ENCODE measurements around the gene JARID2. TPM values are rescaled to one million over a fixed set of nuclear protein-coding genes. Genes with fewer than 3 reads are reported as not detected.

JARID2 gene
- total RNA-seq, 1 donor from 2014 or later: 17.9 TPM

GRCh38 chr6:15393605-15394004, 147.7 kb downstream of the JARID2 start:
- TF ChIP-seq CTCF (IDR thresholded peaks at IDR 0.05) (no peak), POLR2A (IDR thresholded peaks at IDR 0.05) (no peak), POLR2AphosphoS5 (IDR thresholded peaks at IDR 0.05; ENCODE audit: insufficient read depth in 1 of 2, low read depth in 1 of 2) (no peak)
- no peak for DNase-seq (ENCODE audit: extremely low spot score in 2 of 2)
- H3K36me3 ChIP-seq: no peaks in the 10 kb centered on the region
- H3K27me3 ChIP-seq: no peaks in the 10 kb centered on the region
- H3K4me3 ChIP-seq: no peak overlapping the region
- H3K9me3 ChIP-seq: no peaks in the 10 kb centered on the region
- intact Hi-C loops (cut with DNase I): no loop called here
- peaks cover 24% of the 10 kb centered on the region for H3K4me1 ChIP-seq
- no peak overlapping the region for H3K27ac ChIP-seq

- TF ChIP-seq CTCF (IDR thresholded peaks at IDR 0.05) (no peak), POLR2AphosphoS5 (IDR thresholded peaks at IDR 0.05; ENCODE audit: insufficient read depth in 1 of 2, low read depth in 1 of 2) (no peak), POLR2A (IDR thresholded peaks at IDR 0.05) (no peak)
- no peaks in the 10 kb centered on the region for H3K27me3 ChIP-seq
- no peak overlapping the region for H3K4me3 ChIP-seq
- H3K4me1 ChIP-seq: peaks cover 24% of the 10 kb centered on the region
- no peak overlapping the region for H3K27ac ChIP-seq
- intact Hi-C loops (cut with DNase I): no loop called here
- DNase-seq (ENCODE audit: extremely low spot score in 2 of 2): no peak
- no peaks in the 10 kb centered on the region for H3K36me3 ChIP-seq
- H3K9me3 ChIP-seq: no peaks in the 10 kb centered on the region
Observed at GRCh38 chr6:15395087-15395486, 149.2 kb downstream of the JARID2 start.

- no peak overlapping the region for H3K4me3 ChIP-seq
- H3K9me3 ChIP-seq: no peaks in the 10 kb centered on the region
- DNase-seq (ENCODE audit: extremely low spot score in 2 of 2): no peak
- H3K4me1 ChIP-seq: peaks cover 31% of the 10 kb centered on the region
- intact Hi-C loops (cut with DNase I): no loop called here
- TF ChIP-seq CTCF (IDR thresholded peaks at IDR 0.05) (no peak), POLR2AphosphoS5 (IDR thresholded peaks at IDR 0.05; ENCODE audit: insufficient read depth in 1 of 2, low read depth in 1 of 2) (no peak), POLR2A (IDR thresholded peaks at IDR 0.05) (no peak)
- no peaks in the 10 kb centered on the region for H3K27me3 ChIP-seq
- no peak overlapping the region for H3K27ac ChIP-seq
- no peaks in the 10 kb centered on the region for H3K36me3 ChIP-seq
Observed at GRCh38 chr6:15396808-15397207, 150.9 kb downstream of the JARID2 start.

GRCh38 chr6:15398633-15399275, 152.9 kb downstream of the JARID2 start:
- no peaks in the 10 kb centered on the region for H3K36me3 ChIP-seq
- H3K27me3 ChIP-seq: no peaks in the 10 kb centered on the region
- DNase-seq (ENCODE audit: extremely low spot score in 2 of 2): no peak
- no peak for TF ChIP-seq CTCF (IDR thresholded peaks at IDR 0.05)
- no peaks in the 10 kb centered on the region for H3K9me3 ChIP-seq
- intact Hi-C loops (cut with DNase I): no loop called here
- peaks cover 35% of the 10 kb centered on the region for H3K4me1 ChIP-seq
- H3K4me3 ChIP-seq: no peak overlapping the region
- H3K27ac ChIP-seq: no peak overlapping the region

- no peaks in the 10 kb centered on the region for H3K9me3 ChIP-seq
- no peaks in the 10 kb centered on the region for H3K36me3 ChIP-seq
- H3K27me3 ChIP-seq: no peaks in the 10 kb centered on the region
- intact Hi-C loops (cut with DNase I): no loop called here
- H3K27ac ChIP-seq: no peak overlapping the region
- peaks cover 35% of the 10 kb centered on the region for H3K4me1 ChIP-seq
- no peak for DNase-seq (ENCODE audit: extremely low spot score in 2 of 2)
- TF ChIP-seq POLR2AphosphoS5 (IDR thresholded peaks at IDR 0.05; ENCODE audit: insufficient read depth in 1 of 2, low read depth in 1 of 2): peak in 1 of 2 donors; percentile 37
- no peak for TF ChIP-seq POLR2A (IDR thresholded peaks at IDR 0.05)
- peak overlapping the region; percentile 27 to 33 for H3K4me3 ChIP-seq
Observed at GRCh38 chr6:15399641-15400470, 154.0 kb downstream of the JARID2 start.
